Sigmoid colon (tissue), 4 donors: ENCODE results near the gene ALOX15B.

Source experiments
- EP300 ChIP-seq, 4 donors: sonication (generic); formaldehyde crosslinking; IDR thresholded peaks; one replicate each; pipeline ENCODE4 v1.6.1; 2017; ENCODE audit warnings: antibody characterized with exemption in 4 of 4
- POLR2A ChIP-seq, 2 donors: fragments of 450-650 bp; IDR thresholded peaks; one replicate each; pipeline ENCODE4 v1.6.1; 2016; ENCODE audit warnings: antibody characterized with exemption in 2 of 2, mild to moderate bottlenecking in 2 of 2, moderate library complexity in 2 of 2
- POLR2AphosphoS5 ChIP-seq, 4 donors: sonication (generic); formaldehyde crosslinking; IDR thresholded peaks; one replicate each; pipeline ENCODE4 v1.6.1; 2017; ENCODE audit warnings: antibody characterized with exemption in 4 of 4
- TF ChIP-seq, protein P1 (sequence below), 4 experiments: fragments of 450-650 bp in 3 of 4; fragments of 200-600 bp in 1 of 4; IDR thresholded peaks; one replicate each; pipeline ENCODE4 v1.5.1; 2016 to 2019; ENCODE audit warnings: antibody characterized with exemption in 4 of 4, mild to moderate bottlenecking in 3 of 4, moderate library complexity in 2 of 4

DNA sequence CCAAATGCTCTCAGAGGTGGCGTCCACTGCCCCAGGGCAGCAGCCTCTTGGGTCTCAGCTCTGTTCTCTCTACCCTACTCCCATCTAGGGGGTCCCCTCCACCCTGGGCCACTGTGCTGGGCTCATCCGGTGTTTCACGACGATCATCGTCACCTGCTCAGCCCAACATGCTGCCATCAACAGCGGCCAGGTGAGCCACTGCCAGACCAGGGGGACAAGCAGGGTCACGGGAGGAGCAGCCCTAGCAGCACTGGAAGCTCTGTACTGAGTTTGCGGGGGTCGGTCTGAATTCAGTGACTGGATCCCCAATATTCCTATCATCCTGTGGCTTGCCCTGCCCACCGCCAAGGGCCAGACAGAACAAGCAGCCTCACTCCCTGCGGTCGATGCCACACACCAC, 32.6 kb downstream of the ALOX15B start:
- TF ChIP-seq, protein P1, sequence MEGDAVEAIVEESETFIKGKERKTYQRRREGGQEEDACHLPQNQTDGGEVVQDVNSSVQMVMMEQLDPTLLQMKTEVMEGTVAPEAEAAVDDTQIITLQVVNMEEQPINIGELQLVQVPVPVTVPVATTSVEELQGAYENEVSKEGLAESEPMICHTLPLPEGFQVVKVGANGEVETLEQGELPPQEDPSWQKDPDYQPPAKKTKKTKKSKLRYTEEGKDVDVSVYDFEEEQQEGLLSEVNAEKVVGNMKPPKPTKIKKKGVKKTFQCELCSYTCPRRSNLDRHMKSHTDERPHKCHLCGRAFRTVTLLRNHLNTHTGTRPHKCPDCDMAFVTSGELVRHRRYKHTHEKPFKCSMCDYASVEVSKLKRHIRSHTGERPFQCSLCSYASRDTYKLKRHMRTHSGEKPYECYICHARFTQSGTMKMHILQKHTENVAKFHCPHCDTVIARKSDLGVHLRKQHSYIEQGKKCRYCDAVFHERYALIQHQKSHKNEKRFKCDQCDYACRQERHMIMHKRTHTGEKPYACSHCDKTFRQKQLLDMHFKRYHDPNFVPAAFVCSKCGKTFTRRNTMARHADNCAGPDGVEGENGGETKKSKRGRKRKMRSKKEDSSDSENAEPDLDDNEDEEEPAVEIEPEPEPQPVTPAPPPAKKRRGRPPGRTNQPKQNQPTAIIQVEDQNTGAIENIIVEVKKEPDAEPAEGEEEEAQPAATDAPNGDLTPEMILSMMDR (IDR thresholded peaks at IDR 0.05) = no peak
- TF ChIP-seq POLR2A (IDR thresholded peaks at IDR 0.05) = no peak
- TF ChIP-seq EP300 (IDR thresholded peaks at IDR 0.05) = no peak
- no peak for TF ChIP-seq POLR2AphosphoS5 (IDR thresholded peaks at IDR 0.05)
